Neural progenitor cell (in vitro differentiated cells): ENCODE results near the gene KCNJ14.

ENCODE experiments used
- CTCF ChIP-seq: fragments of 200-600 bp; sonication (generic); IDR thresholded peaks from 2 replicates; pipeline ENCODE4 v1.5.1; 2017; ENCODE audit warnings: antibody characterized with exemption, mild to moderate bottlenecking
- EZH2 ChIP-seq: fragments of 200-600 bp; sonication (generic); IDR thresholded peaks from 2 replicates; pipeline ENCODE4 v1.6.1; 2017; ENCODE audit warnings: antibody characterized with exemption, mild to moderate bottlenecking, moderate library complexity

- no peak for TF ChIP-seq CTCF
- TF ChIP-seq EZH2: no peak
Measured at GRCh38 chr19:48417421-48417820, 38.0 kb upstream of the KCNJ14 start.
